ENCODE data around the gene SLC45A1. TPM values are rescaled to one million over a fixed set of nuclear protein-coding genes. Genes with fewer than 3 reads are reported as not detected.

Gene SLC45A1
- polyA plus RNA-seq, 1 donor (not counting 4 experiments of a cell fraction or from before 2014, with no cell fraction given) = 0.14 TPM

DNA sequence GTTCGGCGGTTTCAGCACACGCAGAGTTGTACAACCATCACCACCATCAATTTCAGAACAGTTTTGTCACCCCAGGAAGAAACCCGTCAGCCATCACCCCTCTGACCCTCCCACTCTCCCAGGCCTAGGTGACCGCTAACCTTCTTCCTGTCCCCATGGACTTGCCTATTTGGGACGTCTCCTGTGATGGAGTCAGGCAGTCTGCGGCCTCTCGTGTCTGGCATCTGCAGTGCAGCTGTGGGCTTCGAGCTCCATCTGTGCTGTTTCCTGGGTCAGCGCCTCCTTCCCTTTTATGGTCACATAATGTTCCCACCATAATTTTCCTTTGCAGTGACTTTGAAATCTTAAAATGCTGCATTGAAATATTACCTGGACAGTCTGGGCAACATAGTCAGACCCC, 24.4 kb downstream of the SLC45A1 start:
- Histone ChIP-seq H3K27ac (ENCODE audit: control insufficient read depth, insufficient read depth, low read length) (no peak overlapping the region), H3K27me3 (ENCODE audit: control insufficient read depth, extremely low read depth, insufficient read depth, low read length) (no peaks in the 10 kb centered on the region), H3K79me2 (ENCODE audit: control insufficient read depth, insufficient read depth, low read length) (no peaks in the 10 kb centered on the region), H3K36me3 (ENCODE audit: control insufficient read depth in 2 of 2, extremely low read depth in 1 of 2, insufficient read depth in 2 of 2, low read length in 2 of 2) (no peaks in the 10 kb centered on the region), H2AFZ (ENCODE audit: control insufficient read depth, low read length) (no peak overlapping the region), H3K9me1 (ENCODE audit: control insufficient read depth, extremely low read depth, insufficient read depth, low read length) (no peaks in the 10 kb centered on the region), H3K9ac (ENCODE audit: control insufficient read depth, extremely low read depth, insufficient read depth, low read length) (no peak overlapping the region), H3K4me1 (ENCODE audit: control insufficient read depth, extremely low read depth, insufficient read depth, low read length) (peaks cover 5% of the 10 kb centered on the region), H3K9me3 (ENCODE audit: control insufficient read depth, low read depth, low read length) (no peaks in the 10 kb centered on the region), H3K4me3 (ENCODE audit: control insufficient read depth in 2 of 3, extremely low read depth in 1 of 3, insufficient read depth in 2 of 3, low read depth in 1 of 3, low read length in 3 of 3) (no peak overlapping the region), H4K20me1 (ENCODE audit: control insufficient read depth, extremely low read depth, insufficient read depth, low read length) (no peaks in the 10 kb centered on the region), H3K4me2 (ENCODE audit: control insufficient read depth, extremely low read depth, insufficient read depth, low read depth, low read length) (no peak overlapping the region)
- TF ChIP-seq EZH2 (IDR thresholded peaks at IDR 0.05; ENCODE audit: low read length) (no peak), CTCF (optimal IDR thresholded peaks at IDR 0.05 in 1 of 3, IDR thresholded peaks at IDR 0.05 in 1 of 3, conservative IDR thresholded peaks at IDR 0.05 in 1 of 3; ENCODE audit: extremely low read depth in 1 of 3, insufficient read depth in 2 of 3, low read length in 3 of 3) (no peak)
- DNase-seq (ENCODE audit: low read depth, low spot score) = no peak
- no peak for FAIRE-seq
- dilution Hi-C loops (cut with MboI; ENCODE audit: extremely low pct_ligation_motif_present, low sequenced_read_pairs) = no loop called here

- H3K36me3 ChIP-seq (ENCODE audit: control insufficient read depth in 2 of 2, extremely low read depth in 1 of 2, insufficient read depth in 2 of 2, low read length in 2 of 2) = no peaks in the 10 kb centered on the region
- no peak overlapping the region for H2AFZ ChIP-seq (ENCODE audit: control insufficient read depth, low read length)
- H3K4me1 ChIP-seq (ENCODE audit: control insufficient read depth, extremely low read depth, insufficient read depth, low read length) = peaks cover 11% of the 10 kb centered on the region
- no peak overlapping the region for H3K4me2 ChIP-seq (ENCODE audit: control insufficient read depth, extremely low read depth, insufficient read depth, low read depth, low read length)
- H3K9me3 ChIP-seq (ENCODE audit: control insufficient read depth, low read depth, low read length) = no peaks in the 10 kb centered on the region
- no peak for DNase-seq (ENCODE audit: low read depth, low spot score)
- FAIRE-seq = no peak
- no peak overlapping the region for H3K9ac ChIP-seq (ENCODE audit: control insufficient read depth, extremely low read depth, insufficient read depth, low read length)
- H3K27ac ChIP-seq (ENCODE audit: control insufficient read depth, insufficient read depth, low read length) = no peak overlapping the region
- no peaks in the 10 kb centered on the region for H3K79me2 ChIP-seq (ENCODE audit: control insufficient read depth, insufficient read depth, low read length)
- dilution Hi-C loops (cut with MboI; ENCODE audit: extremely low pct_ligation_motif_present, low sequenced_read_pairs) = no loop called here
- no peaks in the 10 kb centered on the region for H3K9me1 ChIP-seq (ENCODE audit: control insufficient read depth, extremely low read depth, insufficient read depth, low read length)
- no peak overlapping the region for H3K4me3 ChIP-seq (ENCODE audit: control insufficient read depth in 2 of 3, extremely low read depth in 1 of 3, insufficient read depth in 2 of 3, low read depth in 1 of 3, low read length in 3 of 3)
- H4K20me1 ChIP-seq (ENCODE audit: control insufficient read depth, extremely low read depth, insufficient read depth, low read length) = no peaks in the 10 kb centered on the region
- H3K27me3 ChIP-seq (ENCODE audit: control insufficient read depth, extremely low read depth, insufficient read depth, low read length) = no peaks in the 10 kb centered on the region
- TF ChIP-seq CTCF (optimal IDR thresholded peaks at IDR 0.05 in 1 of 3, IDR thresholded peaks at IDR 0.05 in 1 of 3, conservative IDR thresholded peaks at IDR 0.05 in 1 of 3; ENCODE audit: extremely low read depth in 1 of 3, insufficient read depth in 2 of 3, low read length in 3 of 3) (no peak), EZH2 (IDR thresholded peaks at IDR 0.05; ENCODE audit: low read length) (no peak)
Measured at GRCh38 chr1:8343044-8343443, 25.1 kb downstream of the SLC45A1 start.
